Cardiac muscle cell (in vitro differentiated cells and primary cell): ENCODE measurements around the gene MPPED1. TPM values are rescaled to one million over a fixed set of nuclear protein-coding genes. Genes with fewer than 3 reads are reported as not detected.

Source experiments
- DNase-seq, 2 donors: peaks; one replicate each; pipeline versions ENCODE4 v3.0.0 to v3.0.0-alpha.2; 2010 to 2017; ENCODE audit warnings: low read depth in 1 of 2, low spot score in 1 of 2
- H3K27ac ChIP-seq: fragments of 200-600 bp; sonication (generic); 2 replicates; pipeline ENCODE4 v1.5.1; 2016
- H3K27me3 ChIP-seq: fragments of 200-600 bp; sonication (generic); 2 replicates; pipeline ENCODE4 v1.6.0; 2016; ENCODE audit warnings: control low read depth
- H3K36me3 ChIP-seq: fragments of 200-600 bp; sonication (generic); 2 replicates; pipeline ENCODE4 v1.5.1; 2016; ENCODE audit warnings: control low read depth
- H3K4me1 ChIP-seq: fragments of 200-600 bp; sonication (generic); 2 replicates; pipeline ENCODE4 v1.8.1; 2017; ENCODE audit warnings: low read depth, mild to moderate bottlenecking, mixed run types
- H3K4me3 ChIP-seq: fragments of 200-600 bp; sonication (generic); 2 replicates; pipeline ENCODE4 v1.5.1; 2016; ENCODE audit warnings: mild to moderate bottlenecking
- H3K9me3 ChIP-seq: fragments of 200-600 bp; sonication (generic); 2 replicates; pipeline ENCODE4 v1.5.1; 2017; ENCODE audit warnings: low read depth, mild to moderate bottlenecking, control low read depth
- polyA plus RNA-seq: library from polyadenylated mRNA; unstranded; fragments of >200 nt; fragmentation: Nextera tagmentation; extraction: Ambion mirVana; gene quantifications from 2 replicates; pipeline ENCODE4 v1.2.1, GENCODE V29; 2016
- total RNA-seq: library from RNA; depleted of rRNA; stranded (reverse); fragments of >200 nt; gene quantifications from 2 replicates; pipeline ENCODE4 v1.2.3, GENCODE V29; 2016
- TF ChIP-seq, protein P1 (sequence below): IDR thresholded peaks from 2 replicates; pipeline ENCODE4 v1.5.1; 2012; ENCODE audit warnings: low read depth, mild to moderate bottlenecking, low read length

Gene MPPED1
- total and polyA plus RNA-seq, 2 experiments from 2014 or later, result 0.12 TPM; not detected in 1

DNA sequence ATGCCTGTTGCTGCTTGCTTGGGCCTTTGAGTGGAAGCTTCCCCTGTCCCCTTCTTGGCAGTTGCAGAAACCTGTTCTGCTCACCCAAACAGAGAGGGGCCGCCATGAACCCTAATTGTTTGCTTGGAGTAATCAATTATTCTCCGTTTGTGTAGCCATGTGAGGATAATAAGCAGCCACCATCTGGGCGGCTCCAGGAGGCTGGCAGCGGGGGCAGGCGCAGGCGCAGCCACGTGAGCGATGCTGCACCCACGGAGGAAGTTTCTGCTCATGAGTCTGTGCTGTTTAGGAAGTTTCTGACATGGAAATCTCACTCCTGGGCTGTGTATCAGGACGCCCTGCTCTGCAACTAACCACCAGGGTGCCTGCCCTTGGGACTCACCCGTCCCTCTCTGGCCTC, 90.1 kb downstream of the MPPED1 start:
- Histone ChIP-seq H3K27me3 (no peaks in the 10 kb centered on the region), H3K4me3 (no peak overlapping the region), H3K4me1 (no peaks in the 10 kb centered on the region), H3K27ac (no peak overlapping the region), H3K36me3 (no peaks in the 10 kb centered on the region), H3K9me3 (no peaks in the 10 kb centered on the region)
- DNase-seq, result no peak
- TF ChIP-seq, protein P1, sequence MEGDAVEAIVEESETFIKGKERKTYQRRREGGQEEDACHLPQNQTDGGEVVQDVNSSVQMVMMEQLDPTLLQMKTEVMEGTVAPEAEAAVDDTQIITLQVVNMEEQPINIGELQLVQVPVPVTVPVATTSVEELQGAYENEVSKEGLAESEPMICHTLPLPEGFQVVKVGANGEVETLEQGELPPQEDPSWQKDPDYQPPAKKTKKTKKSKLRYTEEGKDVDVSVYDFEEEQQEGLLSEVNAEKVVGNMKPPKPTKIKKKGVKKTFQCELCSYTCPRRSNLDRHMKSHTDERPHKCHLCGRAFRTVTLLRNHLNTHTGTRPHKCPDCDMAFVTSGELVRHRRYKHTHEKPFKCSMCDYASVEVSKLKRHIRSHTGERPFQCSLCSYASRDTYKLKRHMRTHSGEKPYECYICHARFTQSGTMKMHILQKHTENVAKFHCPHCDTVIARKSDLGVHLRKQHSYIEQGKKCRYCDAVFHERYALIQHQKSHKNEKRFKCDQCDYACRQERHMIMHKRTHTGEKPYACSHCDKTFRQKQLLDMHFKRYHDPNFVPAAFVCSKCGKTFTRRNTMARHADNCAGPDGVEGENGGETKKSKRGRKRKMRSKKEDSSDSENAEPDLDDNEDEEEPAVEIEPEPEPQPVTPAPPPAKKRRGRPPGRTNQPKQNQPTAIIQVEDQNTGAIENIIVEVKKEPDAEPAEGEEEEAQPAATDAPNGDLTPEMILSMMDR, result no peak

DNA sequence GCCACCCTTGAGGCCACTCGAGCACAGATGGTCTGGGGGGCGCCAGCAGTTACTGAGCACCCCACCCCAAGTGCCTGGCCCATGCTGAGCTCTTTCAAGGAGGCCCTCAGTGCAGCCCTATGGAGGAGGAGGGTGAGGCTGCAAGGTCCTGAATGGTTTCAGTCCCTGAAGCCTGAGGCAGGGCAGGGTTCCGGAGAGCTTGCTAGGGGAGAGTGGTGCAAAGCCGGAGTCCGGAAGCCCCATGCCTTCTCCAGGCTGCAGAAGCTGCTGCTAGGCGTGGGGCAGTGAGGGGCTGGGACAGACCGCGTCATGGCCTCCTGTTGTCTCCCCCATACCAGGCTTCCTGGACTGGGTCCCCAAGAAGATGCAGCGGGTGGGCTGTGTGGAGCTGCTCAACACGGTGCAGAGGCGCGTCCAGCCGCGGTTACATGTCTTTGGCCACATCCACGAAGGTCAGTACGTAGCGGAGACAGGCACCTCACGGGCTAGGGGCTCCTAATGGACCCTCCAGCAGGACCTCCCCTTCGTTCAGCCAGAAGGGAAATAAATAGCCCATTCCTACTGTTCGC, 90.6 kb downstream of the MPPED1 start:
- Histone ChIP-seq H3K4me1 (no peaks in the 10 kb centered on the region), H3K9me3 (no peaks in the 10 kb centered on the region), H3K4me3 (no peak overlapping the region), H3K36me3 (no peaks in the 10 kb centered on the region), H3K27ac (no peak overlapping the region), H3K27me3 (no peaks in the 10 kb centered on the region)
- DNase-seq, result no peak
- TF ChIP-seq, protein P1, result no peak

DNA sequence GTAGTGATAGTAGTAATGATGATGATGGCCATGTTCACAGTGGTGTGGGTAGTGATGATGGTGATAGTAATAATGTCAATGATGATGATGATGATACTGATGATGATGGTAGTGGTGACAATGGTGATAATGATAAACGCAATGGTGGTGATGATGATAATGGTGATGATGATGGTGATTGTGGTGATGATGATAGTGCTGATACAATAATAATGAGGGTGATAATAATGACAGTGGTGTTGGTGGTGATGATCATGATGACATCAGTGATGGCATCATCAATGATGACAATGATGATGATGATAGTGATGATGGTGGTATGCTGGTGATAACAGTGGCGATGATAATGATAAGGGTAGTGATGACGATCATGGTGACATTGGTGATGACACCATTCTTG, 92.3 kb downstream of the MPPED1 start:
- Histone ChIP-seq H3K27me3 (no peaks in the 10 kb centered on the region), H3K27ac (no peak overlapping the region), H3K36me3 (no peaks in the 10 kb centered on the region), H3K4me3 (no peak overlapping the region), H3K4me1 (no peaks in the 10 kb centered on the region), H3K9me3 (no peaks in the 10 kb centered on the region)
- TF ChIP-seq, protein P1, result no peak
- DNase-seq, result no peak

DNA sequence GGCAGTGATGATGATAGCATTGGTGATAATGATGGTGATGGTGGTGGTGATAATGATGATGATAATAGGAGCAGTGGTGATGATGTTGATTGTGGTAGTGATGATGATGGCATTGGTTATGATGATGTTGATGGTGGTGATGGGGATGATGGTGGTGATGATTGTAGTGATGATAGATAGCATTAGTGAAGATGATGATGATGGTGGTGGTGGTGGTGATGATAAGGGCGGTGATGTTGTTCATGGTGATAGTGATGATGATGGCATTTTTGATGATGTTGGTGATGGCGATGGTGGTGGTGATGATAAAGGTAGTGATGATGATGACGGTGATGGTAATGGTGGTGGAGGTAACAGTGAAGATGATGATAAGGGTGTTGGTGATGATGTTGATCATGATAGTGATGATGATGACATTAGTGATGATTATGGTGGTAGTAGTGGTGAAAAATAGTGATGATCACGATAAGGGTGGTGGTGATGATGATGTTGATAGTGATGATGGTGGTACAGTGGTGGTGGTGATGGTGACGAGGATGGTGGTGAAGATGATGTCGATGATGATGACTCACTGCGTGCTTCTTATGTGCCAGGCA, 93.0 kb downstream of the MPPED1 start:
- H3K27ac ChIP-seq, result no peak overlapping the region
- no peaks in the 10 kb centered on the region for H3K4me1 ChIP-seq
- no peaks in the 10 kb centered on the region for H3K9me3 ChIP-seq
- H3K36me3 ChIP-seq, result no peaks in the 10 kb centered on the region
- H3K4me3 ChIP-seq, result no peak overlapping the region
- H3K27me3 ChIP-seq, result no peaks in the 10 kb centered on the region
- DNase-seq, result no peak
- TF ChIP-seq, protein P1, result no peak

DNA sequence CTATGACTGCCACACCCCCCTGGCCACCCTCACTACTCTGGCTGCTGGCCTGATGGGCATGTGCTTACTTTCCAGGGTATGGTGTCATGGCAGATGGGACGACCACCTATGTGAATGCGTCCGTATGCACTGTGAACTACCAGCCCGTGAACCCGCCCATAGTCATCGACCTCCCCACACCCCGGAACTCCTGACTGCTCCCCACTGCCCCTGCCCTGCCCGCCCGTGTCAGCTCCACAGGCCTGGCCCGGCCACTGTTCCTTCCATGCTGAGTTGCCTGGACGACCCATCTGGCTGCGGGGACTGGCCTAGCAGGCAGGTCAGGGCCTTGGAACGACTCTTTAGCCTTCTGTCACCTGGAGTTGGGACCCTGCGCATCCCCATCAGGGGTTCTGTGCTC, 93.6 kb downstream of the MPPED1 start:
- no peak overlapping the region for H3K4me3 ChIP-seq
- H3K9me3 ChIP-seq, result no peaks in the 10 kb centered on the region
- DNase-seq, result no peak
- TF ChIP-seq, protein P1, result no peak
- no peak overlapping the region for H3K27ac ChIP-seq
- H3K4me1 ChIP-seq, result no peaks in the 10 kb centered on the region
- H3K36me3 ChIP-seq, result no peaks in the 10 kb centered on the region
- H3K27me3 ChIP-seq, result no peaks in the 10 kb centered on the region
